HG03159 (cell line): ENCODE results near the gene DOK3.

Experiments used
- ATAC-seq: cut with Tn5 transposase; IDR thresholded peaks from one replicate; pipeline ENCODE4 v1.9.1; 2021; ENCODE audit warnings: mild to moderate bottlenecking, moderate library complexity; ENCODE audit not compliant: unreplicated experiment

DOK3 gene, protein sequence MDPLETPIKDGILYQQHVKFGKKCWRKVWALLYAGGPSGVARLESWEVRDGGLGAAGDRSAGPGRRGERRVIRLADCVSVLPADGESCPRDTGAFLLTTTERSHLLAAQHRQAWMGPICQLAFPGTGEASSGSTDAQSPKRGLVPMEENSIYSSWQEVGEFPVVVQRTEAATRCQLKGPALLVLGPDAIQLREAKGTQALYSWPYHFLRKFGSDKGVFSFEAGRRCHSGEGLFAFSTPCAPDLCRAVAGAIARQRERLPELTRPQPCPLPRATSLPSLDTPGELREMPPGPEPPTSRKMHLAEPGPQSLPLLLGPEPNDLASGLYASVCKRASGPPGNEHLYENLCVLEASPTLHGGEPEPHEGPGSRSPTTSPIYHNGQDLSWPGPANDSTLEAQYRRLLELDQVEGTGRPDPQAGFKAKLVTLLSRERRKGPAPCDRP

DNA sequence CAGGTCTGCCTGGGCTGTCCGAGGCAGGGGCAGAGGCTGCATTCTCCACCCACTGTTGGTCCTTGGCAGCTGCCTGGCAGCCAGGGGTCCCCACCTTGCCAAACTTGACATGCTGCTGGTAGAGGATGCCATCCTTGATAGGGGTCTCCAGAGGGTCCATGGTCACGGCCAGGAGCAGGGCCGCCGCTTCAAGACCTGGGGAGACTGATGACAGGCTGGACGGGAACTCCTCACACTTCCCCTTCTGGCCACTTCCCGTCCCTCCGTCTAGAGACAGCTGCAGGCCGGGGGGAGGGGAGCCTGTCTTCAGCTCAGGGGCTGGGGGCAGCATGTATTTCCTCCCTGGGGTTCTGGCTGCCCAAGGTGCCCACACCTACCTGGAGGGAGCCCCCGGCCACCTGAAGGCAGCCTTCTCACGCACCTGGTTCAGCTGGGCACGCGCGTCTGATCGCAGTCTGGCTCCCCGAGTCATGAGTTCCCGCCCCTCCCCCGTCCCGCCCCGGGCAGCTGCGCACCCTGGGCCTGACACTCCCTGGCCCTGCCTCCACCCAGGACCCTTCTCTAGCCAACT is at the start of gene DOK3:
Gene DOK3 (minus strand): TSS at position 446 of the 571 bp plus-strand sequence. CDS start 286 bp downstream, at position 160.
- peak; percentile 30 for ATAC-seq

DNA sequence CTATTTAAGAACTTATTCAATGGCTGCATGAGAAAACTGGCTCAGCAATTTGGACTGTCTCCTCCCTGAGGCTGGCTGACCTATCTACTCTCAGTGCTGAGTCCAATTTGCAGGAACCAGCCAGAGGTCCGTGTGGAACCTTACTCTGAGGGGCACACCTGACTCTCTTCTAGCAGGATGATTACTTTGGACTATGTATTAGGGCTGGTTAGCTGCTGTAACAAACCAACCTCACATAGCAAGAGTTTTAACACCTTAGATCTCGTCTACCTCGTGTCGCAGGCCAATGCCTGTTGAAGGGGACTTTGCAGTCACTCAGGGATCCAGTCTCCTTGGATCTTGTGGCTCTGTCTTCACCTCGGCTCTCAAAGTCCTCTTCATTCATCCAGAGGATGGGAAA is 48.2 kb upstream of the DOK3 start:
- ATAC-seq, result no peak

DNA sequence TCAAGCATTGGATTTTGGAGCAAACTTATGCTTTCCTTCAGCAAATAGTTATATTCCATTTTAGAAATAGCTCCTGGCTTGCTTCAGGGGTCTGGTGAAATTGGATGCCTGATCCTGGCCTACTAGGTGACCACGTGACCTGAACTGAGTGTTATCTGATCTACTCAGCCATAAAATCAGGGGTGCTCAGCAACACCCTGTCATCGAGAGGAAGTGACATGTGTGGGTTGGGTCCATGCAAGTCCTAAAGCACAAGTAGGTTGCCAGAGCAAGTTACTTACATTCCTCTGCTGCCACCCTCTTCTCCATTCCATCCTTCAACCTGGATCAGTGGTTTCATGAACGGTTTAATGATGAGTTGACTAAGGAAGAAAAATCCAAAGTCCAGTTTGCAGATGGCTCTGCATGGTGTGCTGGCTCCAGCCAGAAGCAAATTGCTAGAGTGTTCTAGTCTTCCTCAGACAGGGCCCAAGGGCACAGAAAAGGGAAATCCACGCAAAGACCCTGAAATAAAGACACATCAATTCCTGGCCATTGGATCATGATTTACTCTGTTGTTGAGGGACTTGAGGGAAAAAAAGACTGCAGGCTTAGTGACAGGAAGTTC is 47.5 kb upstream of the DOK3 start:
- no peak for ATAC-seq

DNA sequence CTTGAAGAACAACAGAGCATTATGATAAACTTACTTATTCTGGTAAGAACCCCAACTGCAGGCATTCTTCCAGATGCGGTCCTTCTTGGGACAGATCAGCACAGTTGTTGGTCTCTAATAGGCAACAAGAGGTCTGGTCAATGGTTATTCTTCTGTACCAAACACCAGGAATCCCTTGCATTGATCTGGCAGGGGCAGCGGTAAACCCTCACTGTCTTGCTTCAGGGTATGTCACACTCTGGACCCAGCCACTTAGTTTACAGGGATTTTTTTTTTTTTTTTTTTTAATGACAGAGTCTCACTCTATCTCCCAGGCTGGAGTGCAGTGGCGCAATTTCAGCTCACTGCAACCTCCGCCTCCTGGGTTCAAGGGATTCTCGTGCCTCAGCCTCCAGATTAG is 46.0 kb upstream of the DOK3 start:
- no peak for ATAC-seq

DNA sequence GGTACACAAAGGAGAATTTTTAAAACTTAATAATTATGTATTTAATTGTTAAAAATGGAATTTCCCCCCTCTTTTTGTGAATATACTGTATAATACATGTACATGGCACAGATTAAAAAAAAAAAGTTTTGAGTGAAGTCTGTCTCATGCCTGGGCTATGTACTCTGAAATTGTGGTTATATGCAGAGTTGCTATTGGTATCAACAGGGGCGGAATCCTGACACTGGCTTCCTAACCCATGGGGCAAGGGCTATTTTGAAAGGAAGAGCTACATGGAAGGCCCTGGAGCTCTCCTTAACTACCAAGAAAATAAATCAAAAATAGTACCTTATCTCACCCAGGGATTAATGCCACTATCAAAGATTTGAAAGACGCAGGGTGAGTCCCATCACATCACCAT is 45.6 kb upstream of the DOK3 start:
- ATAC-seq, result no peak

DNA sequence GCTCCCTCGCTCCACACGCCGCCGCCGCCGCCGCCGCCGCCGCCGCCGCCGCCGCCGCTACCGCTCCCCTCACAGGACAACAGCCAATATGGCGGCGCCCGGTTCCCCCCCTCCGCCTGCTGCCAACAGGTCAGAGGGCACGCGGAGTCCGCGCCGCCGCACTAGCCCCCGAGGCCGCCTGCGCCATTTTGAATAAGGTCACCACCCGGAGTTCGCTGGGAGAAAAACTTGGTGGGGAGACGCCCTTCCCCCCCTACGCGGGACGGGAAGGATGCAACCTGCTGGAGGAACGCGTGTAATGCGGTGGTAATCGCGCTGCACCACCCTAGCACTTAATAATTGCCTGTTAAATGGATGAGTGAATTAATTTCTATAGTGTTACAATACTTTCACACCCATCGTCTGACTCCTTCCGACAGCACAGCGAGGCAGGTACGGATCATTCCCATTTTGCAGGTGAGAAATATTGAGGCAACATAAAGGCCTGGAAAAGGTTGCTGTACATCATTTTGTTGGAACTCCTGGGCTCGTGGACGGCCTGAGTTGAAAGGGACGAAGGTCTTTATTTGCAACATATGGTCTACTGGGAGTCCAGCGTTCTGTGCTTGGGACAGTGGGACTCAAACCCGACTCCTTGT is 45.0 kb upstream of the DOK3 start, which contains the start of gene FAM193B:
Gene FAM193B (minus strand): TSS at position 90 of the 638 bp plus-strand sequence. CDS start 105 bp downstream, outside the sequence.
- ATAC-seq, result peak; percentile 90

DNA sequence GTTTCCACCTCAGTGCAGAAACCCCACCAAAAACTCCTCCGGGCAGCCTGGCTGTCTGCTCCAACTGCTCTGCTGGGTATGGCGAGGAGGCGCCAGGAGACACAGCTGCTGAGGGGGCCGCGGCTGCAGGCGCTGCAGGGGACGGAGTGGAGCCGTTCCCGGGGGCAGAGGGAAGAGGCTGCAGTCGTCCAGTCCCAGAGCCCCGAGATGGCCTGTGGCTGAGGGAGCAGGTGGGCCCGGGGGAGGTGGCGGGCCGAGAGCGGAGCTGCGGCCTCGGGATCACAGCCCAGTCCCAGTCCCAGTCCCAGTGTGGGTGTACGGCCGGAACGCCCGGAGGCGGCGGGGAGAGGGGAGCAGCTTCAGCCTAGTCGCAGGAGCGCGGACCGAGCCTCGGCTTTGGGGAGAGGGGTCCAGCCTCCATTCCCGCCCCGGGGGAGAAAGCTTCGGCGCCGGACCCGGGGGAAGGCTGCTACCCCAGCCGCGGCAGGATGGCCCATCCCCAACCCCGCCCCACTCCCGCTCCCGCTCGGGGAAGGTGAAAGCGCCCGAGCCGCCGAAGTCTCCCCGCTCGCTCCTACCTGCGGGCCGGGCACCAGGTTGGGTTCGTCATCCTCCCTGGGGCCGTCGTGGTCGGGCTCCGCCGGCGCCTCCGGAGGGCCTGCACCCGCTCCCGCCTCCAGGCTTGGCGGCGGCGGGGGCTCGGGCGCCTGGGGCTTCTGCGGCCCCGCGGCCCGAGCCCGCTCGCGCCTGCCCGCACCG is 44.2 kb upstream of the DOK3 start:
- peak; percentile 39 for ATAC-seq

DNA sequence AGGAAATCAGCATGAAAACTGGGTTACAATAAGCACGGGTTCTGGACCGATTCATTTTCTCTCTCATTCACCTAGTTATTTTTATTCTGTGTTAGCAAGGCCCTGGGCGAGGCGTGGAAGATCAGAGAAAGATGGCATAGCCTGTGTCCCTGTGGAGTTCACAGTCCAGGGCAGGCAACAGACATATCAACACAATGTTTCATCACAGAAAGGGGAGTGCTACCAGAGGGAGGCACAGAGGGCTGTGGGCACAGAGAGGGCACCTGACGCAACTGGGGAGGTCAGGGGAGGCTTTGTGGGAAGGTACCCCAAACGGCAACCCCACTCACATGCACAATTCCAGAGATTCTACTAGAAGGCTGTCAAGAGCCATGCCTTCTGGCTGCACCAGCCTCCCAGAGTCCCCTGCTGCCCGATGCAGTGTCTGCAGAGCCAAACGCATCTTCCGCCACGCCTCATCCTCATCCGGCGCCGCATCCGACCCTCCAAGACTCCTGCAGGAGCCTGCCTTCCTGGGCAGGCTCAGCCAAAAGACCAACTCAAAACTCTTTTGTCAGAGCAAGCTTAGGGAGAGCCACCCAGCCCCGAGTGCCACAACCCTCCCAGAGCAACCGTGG is 43.3 kb upstream of the DOK3 start:
- ATAC-seq, result no peak

DNA sequence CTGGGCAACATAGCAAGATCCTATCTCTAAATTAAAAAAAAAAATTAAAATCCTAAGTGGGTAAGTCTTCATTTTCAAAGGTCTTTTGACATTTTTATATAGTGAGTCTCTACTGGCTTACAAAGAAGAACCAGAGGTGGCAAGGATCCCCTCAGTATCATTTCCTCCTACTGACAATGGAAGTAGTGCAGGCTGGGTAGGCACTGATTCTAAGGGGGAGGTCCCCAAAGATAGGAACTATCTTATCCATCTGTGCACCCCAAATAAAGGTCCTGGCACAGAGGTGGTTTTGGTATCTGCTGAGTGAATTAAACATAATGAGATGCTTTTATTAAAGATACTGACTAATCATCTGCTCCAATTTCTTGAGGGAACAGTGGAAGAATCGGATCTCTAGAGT is 40.5 kb upstream of the DOK3 start:
- ATAC-seq, result no peak

DNA sequence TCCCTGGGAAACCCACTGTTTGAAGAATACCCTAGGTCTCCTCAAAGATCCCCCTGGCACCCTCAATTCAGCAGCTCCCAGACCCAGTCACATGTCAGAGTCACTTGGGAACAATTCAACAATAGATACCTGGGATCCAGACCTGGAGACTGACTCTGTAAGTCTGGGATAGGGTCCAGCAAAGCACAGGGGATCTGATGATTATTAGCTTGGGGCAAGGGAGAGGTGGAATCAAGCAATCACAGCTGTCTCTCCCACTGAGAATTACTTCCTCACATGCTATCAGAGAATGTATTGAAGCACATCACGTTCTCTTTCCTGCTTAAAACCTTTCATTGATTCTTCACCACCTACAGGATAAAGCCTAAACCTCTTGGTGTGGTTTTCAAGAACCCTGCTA is 38.9 kb upstream of the DOK3 start:
- ATAC-seq, result no peak

DNA sequence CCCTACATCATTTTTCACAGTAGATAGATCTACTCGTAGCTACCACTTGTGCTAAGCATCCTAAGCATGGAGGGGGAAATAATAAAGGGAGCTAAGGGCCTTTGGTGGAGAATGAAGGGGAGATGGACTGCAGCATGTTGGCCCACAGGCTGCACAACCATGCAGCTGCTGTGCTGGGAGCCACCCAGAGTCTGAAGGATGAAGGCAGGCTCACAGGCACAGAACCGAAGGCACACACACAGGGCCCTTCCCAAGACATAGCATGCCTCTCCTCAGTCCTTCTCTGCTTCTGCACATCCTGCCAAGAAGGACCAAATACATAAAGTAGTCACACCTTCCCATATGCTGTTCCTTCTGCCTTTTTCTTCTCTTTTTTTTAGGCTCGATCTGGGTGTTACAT is 38.1 kb upstream of the DOK3 start:
- ATAC-seq, result no peak

DNA sequence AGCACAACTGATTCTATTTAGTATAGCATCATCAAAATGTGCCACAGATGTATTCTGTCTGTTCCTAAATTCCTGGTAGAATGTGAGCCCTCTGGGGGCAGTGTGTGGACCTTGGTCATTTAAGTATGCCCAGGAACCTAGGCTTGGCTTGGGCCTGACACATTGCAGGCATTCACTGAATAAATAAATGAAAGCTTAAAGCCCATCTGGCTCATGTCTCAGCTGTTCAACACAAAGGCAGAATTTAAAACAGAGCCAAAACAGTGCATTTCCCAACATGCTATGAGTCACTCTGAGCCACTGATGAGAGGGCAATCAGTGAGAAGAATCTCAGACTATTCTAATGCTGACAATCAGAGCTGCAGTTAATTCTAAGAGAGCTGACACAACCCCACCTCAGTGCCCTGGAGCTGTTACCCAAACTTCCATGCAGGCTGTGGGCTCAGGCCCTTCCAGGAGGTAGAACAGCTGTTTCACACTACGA is 36.7 kb upstream of the DOK3 start:
- no peak for ATAC-seq

DNA sequence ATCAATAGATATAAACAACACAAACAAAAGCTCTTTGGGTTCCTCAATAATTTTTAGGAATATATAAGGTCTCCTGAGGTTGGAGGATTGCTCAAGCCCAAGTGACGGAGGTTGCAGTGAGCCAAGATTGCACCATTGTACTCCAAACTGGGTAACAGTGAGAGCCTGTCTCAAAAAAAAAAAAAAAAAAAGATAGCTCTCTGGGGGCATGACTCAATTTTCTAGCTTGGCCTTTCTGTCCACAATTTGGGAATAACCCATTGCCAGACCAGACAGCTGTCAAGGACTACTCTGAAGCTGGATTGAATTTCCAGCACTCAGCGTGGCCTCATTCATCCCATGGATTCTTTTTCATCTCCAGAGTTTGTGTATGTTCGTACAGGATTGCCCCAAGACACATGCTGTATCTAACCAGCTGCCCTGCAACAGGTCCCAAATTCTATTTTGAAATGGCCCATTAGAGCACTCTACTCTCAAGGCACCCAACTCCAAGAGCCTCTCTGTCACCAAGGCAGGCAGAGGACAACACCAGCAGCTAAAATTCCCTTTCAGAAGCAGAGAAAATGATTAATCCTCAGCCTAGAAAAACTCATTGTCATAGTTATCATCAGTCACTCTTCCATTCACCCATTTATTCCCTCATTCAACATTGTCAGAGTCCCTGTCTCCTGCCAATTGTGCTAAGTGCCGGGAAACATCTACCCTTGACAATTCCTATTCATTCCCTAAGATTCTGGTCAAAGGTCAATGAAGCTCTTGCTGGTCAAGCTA is 36.0 kb upstream of the DOK3 start:
- ATAC-seq, result no peak

DNA sequence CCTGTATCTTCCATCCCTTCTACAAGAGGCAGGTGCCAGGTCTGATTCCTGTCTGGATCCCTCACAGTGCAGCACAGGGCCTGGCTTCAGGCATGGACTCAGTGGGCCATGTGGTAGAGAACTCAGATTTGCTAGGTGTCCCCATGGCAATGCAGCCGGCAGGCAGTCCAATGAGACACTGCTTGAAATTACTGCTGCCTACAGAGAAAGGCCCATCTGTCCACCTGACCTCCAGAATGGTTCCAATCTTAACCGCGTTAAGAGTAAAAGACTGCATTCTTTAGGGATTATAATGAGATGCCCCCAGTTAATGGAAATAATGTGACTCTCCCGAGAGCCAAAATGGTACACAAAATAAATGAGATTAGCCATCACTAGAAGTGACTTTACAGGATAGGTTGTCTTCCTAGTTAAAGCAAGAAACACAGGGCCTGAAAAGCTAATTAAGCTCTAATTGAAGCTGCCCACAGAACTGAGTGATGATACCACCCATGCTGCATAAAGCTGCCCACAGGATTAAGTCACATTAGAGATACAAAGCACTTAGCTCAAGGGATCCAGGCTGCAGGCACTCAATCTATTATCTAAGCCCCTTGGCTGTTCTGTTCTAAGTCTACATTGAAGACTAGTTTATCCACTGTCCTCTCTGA is 33.3 kb upstream of the DOK3 start:
- ATAC-seq, result no peak

DNA sequence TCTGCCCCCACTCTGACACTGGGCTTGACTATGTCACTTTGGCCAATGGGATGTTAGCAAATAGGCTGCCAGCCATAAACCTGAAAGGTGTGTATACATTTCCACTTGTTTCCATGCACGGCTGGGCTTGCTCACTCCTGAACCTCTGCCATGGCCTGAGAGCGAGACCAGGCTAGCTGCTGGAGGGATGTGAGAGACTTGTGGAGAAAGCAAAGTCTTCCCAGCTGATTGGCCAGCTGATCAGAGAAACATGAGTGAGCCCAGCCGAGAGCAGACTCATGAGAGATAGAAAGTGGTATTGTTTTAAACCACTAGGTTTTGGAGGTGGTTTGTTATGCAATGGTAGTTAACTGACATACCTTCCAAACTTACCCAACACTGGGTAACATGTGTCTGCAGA is 30.8 kb upstream of the DOK3 start:
- ATAC-seq, result no peak

DNA sequence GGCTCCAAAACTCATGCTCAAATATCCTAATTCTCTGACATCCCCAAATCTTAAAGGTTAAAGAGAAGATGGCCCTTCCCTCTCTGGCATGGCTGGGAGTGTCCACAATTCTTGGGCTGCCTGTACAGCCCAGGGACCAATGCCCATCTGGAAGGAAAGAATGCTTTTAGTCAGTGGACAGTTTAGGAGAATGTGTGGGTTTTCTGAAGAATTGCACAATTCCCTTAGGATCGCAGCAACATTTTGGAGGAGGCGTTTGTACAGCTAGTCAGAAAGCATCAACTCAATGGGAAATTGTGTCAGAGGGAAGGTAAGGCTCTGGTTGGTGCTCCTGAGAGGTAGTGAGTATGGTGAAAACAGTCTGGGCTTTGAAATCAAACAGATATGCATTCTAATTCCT is 29.8 kb upstream of the DOK3 start:
- ATAC-seq, result no peak

DNA sequence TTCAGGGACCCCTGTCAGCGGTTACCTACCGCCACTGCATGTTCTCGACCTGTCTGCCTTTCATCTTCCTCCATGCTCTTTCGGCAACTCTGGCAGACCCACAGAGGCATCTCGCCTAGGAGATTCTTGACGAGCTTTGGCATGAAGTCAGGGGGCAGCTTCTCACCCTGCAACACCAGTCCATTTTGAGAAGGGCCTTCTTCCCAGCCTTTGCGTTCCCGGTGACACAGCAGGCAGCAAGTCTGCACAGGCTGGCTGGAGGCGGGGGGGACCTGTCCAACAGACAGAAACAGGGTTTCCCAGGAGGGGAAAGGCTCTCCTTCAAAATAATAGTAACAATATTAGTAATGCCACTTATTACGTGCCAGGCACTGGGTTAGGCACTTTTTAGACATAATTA is 29.2 kb upstream of the DOK3 start:
- no peak for ATAC-seq

DNA sequence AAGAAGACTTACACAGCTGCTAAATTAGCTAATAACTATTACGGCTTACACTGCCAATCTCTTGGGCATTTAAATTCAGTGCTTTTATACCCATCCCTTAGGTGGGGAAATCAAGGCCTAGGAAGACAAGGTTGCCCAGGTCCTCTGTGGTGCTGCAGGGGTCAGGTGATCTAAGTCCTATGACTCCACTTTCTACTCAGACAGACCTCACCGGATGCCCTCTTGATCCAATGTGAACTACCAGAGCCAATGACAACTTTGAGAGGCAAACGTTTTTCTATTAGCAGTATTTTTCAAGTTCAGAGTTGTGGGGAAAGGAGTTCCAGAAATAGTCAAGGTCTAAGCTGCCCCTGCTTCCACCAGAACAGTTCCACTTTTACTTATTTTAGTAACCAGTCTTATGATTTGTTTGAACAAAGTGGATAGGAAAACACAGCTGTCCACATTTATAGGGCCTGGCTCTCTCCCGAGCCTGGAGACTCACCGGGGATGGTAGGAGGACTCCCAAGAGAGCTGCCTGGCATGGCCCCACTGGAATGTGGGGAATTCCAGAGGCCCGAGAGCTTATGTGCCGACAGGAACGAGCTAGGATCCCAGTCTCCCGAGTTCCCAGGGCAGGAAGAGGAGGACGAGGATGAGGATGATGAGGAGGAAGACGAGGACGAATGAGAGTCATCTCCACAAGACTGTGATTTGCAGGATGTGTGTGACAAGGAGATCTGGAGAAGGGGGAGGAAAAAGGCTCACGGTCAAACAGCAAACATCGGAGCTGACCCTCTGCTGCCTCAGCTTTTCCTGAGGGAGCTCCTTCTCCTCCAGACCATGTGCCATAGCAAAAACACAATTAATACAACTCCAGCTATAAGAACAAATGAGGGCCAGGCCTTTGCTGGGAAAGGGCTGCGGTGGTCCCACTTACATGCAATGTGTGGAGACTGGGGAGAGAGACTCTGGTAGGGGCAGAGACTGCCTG is 28.0 kb upstream of the DOK3 start:
- no peak for ATAC-seq
